HG03064 (cell line): ENCODE measurements around the gene SDHAF3.
A peak's percentile ranks its signal among the peaks of the same experiment; 100 is the strongest.
"Not testable (repeated sequence)": the region's sequence is repeated elsewhere in the genome, so short reads cannot be mapped to it uniquely, and the experiment has no call there.

Source experiments
- ATAC-seq: cut with Tn5 transposase; IDR thresholded peaks from one replicate; pipeline ENCODE4 v1.9.1; 2021; ENCODE audit warnings: low read depth; ENCODE audit not compliant: unreplicated experiment

SDHAF3 gene

DNA sequence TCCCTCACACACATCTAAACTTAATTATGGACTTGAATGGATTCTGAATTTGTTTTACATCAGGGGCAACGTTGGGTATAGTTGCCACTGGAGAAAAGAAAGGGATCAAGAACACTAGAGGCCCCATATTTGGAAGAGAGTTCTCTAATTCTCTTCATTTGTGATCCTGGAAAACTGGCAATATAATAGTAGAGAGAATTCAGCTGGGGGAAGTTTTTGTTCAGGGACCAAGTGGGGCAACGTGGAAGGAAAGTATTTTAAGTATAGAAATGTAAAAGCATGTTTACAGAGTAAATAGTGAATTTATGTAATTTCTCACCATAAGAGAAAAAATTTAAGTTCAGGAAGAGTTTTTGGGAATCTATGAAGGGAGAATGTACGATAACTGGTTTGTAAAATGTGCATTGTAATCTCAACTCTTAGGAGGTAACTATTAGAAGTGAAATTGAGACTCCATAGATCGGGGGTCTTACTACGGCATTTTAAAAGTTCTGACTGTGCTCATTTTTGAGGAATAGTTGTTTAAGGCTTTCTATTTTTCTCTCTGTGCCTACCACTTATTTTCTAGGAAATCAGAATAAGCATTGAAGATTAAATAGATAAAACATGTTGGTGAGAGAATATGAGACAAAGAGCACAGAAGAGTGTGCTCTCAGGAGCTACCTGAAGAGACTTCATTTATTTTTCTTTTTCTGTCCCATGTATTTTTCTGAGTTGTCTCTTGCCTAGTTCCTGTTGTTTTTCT lies 3.4 kb downstream of the SDHAF3 start:
- ATAC-seq: no peak

DNA sequence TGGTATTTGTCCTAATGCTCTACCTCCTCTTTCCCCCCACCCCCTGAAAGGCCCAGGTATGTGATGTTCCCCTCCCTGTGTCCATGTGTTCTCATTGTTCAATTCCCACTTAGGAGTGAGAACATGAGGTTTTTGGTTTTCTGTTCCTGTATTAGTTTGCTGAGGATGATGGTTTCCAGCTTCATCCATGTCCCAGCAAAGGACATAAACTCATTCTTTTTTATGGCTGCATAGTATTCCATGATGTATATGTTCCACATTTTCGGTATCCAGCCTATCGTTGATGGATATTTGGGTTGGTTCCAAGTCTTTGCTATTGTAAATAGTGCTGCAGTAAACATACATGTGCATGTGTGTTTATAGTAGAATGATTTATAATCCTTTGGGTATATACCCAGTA lies 5.6 kb downstream of the SDHAF3 start:
- ATAC-seq: not testable (repeated sequence)

DNA sequence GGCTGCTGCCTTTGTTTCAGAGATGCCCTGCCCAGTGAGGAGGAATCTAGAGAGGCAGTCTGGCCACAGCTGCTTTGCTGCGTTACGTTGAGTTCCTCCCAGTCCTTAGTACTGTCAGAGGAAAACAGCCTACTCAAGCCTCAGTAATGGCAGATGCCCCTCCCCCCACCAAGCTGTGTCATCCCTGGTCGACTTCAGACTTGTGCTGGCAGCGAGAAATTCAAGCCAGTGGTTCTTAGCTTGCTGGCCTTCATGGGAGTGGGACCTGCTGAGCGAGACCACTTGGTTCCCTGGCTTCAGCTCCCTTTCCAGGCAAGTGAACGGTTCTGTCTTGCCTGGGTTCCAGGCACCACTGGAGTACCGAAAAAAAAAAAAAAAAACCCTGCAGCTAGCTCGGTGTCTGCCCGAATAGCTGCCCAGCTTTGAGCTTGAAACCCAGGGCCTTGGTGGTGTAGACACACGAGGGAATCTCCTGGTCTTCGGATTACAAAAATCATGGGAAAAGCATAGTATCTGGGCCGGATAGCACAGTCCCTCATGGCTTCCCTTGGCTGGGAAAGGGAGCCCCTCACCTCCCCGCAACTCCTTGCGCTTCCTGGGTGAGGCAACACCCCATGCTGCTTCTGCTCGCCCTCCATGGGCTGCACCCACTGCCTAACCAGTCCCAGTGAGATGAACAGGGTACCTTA lies 9.1 kb downstream of the SDHAF3 start:
- ATAC-seq: no peak

DNA sequence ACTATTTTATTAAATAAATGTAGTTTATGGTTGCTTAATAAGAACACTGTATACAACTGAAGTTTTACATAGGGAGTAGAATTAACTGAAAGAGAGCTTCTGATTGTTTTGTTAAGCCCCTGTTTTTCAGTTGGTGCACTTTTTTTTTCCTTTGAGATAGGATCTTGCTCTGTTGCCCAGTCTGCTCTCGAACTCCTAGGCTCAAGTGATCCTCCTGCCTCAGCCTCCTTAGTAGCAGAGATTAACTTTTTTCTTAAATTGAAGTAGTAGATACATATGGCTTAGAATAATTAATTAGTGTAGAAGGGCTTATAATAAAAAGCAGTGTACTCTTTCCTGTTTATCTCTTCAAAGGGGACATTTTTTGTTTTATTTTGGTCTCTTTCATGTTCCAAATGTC lies 11.2 kb downstream of the SDHAF3 start:
- no peak for ATAC-seq

DNA sequence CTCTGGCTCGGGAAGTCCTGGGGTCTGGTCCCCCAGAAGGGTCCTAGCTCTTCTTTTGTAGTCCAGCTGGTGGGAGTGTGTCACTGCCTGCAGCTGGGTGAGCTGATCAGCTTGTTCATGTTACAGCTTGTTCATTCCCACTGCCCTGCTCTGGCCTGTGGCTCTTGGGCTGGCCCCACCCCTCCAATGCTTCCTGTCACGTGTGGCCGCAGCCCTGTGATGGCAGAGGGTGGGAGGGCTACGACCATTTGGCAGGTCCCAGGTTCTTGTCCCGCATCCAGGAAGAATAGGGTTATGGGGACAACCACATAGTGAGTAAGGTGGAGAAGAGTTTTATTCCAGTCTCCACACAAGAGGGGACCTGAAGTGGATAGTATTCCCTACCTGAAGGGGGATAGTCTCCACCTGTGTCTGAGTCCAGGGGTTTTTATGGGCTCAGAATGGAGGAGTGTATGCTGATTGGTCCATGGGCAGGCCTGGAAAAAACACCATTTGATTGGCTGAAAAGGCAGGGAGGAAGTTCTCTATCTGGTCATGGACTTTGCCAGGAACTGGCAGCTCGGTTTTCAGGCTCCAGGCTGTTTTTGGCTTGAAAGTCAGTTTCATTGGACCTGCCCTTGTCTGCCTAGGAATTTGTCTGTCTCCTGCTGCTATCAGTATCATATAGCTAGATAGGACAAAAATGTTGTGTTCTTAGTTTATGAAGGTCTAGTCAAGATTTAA lies 13.1 kb downstream of the SDHAF3 start:
- no peak for ATAC-seq

DNA sequence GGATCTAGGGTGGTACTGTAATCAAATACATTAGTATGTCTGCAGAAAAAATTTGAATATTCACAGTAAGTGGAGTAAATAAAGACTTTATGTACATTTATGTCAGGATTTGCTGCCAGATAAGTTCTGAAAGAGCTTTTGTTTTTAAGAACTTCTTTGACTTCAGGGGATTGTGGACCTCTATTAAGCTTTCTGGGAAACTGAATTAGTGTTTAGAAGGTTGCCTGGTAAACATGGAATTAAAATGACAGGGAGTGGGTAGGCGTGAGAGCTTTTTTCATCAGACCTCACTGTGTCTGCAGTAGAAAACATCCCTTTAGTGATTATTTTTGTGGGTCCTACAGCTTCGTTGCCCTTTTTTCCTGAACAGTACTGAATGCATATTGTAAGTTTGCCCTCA lies 15.7 kb downstream of the SDHAF3 start:
- ATAC-seq: no peak

DNA sequence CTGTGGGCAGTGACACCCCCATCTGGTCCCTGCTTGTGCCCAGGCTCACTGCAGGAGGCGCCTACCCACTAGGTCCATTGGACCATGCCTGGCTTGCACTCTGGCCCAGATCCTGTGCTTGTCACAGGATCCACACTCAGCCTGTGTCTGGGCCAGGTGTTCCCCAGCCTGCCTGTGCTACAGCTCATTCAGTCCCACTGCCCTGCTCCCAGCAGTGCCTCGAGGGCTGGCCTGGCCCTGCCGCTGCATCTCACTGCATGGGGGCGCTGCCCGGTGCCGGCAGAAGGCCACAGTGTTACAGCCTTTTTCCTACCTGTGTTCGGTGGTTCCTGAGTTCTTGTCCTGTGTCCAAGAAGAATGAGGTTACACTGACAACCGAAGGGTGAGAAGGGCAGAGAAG lies 21.3 kb downstream of the SDHAF3 start:
- ATAC-seq: no peak

DNA sequence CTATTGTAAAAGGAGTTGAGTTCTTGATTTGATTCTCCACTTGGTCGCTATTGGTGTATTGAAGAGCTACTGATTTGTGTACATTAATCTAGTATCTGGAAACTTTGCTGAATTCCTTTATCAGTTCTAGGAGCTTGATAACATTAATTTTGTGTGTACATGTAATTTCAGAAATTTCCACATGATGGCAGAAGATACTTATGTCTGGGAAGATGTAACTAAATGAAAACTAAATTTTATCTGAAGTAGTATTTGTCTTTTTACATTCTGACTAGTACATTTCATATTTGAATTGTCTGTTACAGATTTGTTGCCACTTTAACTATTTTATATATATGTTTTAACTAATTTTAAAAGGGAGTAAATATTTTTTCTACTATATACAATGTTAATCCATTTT lies 27.6 kb downstream of the SDHAF3 start:
- ATAC-seq: no peak

DNA sequence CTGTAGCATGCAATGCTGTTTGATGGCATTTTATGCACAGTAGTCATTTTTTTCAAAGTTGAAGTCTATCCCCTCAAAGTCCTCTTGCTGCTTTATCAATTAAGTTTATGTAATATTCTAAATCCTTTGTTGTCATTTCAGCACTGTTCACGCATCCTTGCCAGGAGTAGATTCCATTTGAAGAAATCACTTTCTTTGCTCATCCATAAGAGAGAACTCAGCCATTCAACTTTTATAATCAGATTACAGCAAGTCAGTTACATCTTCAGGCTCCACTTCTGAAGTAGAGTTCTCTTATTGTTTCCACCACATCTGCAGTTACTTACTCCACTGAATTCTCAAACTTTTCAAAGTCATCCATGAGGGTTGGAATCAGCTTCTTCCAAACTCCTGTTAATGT lies 32.3 kb downstream of the SDHAF3 start:
- ATAC-seq: no peak

DNA sequence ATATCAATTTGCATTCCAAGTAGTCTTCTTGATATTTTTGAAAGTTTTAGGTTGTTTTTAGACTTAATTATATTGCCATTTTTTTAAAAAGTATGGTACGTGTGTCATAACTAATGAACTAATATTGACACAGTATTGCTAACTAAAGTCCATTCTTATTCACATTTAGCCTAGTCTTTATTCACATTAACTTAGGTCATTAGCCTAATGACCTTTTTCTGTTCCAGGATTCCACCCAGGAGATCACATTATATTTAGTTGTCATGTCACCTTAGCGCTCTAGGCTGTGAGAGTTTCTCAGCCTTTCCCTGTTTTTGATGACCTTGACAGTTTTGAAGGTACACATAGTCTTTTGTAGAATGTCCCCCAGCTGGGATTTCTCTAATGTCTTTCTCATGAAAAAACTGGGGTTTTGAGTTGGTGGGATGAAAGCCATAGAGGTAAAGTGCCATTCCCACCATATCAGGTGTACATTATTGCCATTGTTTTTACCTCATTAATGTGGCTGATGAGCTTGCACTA lies 38.5 kb downstream of the SDHAF3 start:
- ATAC-seq: no peak

DNA sequence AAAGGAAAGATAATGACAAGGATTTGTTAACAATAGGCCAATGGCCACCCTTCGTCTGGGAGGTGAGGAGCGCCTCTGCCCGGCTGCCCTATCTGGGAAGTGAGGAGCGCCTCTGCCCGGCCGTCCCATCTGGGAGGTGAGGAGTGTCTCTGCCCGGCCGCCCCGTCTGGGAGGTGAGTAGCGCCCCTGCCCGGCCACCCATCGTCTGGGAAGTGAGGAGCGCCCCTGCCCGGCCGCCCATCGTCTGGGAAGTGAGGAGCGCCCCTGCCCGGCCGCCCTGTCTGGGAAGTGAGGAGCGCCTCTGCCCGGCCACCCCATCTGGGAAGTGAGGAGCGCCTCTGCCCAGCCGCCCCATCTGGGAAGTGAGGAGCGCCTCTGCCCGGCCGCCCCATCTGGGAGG lies 42.5 kb downstream of the SDHAF3 start:
- ATAC-seq: not testable (repeated sequence)

DNA sequence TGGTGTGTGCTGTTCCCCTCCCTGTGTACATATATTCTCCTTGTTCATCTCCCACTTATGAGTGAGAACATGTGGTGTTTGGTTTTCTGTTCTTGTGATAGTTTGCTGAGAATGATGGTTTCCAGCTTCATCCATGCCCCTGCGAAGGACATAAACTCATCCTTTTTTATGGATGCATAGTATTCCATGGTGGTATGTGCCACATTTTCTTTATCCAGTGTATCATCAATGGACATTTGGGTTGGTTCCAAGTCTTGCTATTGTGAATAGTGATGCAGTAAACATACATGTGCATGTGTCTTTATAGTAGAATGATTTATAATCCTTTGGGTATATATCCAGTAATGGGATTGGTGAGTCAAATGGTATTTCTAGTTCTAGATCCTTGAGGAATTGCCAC lies 44.1 kb downstream of the SDHAF3 start:
- not testable (repeated sequence) for ATAC-seq

DNA sequence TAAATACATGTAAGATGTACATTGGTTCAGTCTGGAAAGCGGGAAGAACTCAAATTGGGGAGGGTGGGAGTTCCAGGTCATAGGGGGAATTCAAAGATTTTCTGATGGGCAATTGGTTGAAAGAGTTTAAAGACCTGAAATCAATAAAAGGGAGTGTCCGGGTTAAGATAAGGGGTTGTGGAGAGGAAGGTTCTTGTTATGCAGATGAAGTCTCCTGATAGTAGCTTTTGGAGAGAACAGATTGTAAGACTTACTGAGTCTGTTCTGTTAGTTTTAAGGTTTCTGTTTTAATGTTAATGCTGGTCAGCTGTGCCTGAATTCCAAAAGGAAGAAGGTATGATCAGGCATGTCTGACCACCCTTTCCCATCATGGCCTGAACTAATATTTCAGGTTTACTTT lies 48.8 kb downstream of the SDHAF3 start:
- ATAC-seq: no peak

DNA sequence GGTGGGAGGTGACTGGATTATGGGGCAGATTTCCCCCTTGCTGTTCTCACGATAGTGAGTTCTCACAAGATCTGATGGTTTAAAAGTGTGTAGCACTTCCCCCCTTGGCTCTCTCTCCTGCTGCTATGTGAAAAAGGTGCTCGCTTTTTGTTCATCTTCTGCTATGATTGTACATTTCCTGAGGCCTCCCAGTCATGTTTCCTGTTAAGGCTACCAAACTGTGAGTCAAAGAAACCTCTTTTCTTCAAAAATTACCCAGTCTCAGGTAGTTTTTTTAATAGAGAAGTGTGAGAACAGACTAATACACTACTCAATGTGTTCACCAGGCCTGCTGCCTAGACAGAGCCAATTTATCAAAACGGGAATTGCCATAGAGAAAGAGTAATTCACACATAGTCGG lies 49.7 kb downstream of the SDHAF3 start:
- ATAC-seq: no peak

DNA sequence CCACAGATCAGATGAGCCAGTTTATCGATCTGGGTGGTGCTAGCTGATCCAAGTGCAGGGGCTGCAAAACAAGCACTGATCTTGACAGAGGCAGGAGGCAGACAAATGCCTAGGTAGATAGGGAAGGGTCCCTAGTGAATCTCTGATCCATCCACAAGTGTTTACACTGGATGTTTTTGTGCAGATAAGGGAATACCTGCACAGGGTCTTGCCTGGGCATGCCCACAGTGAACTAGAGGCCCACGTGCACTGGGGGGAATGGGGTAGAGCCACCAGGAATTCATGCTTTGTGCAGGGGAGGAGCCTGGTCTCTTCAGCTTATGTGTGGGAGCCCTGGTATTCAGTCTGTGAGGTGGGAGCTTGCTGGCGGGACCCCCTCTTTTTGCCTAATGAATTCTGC lies 50.3 kb downstream of the SDHAF3 start:
- ATAC-seq: no peak

DNA sequence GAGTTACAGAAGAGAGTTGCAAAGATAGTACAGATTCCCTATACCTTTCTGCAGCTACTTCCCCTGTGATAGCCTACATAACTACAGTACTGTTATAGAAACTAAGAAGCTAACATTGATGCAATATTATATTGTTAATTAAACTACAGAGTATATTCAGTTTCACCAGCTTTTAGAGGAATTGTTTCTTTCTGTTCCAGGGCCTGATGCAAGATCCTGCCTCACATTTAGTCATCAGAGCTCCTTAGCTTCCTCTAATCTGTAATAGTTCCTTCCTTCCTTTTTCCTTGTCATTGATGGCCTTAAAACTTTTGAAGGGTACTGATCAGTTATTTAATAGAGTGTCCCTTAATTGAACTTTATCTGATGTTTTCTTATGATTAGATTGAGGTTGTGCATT lies 56.8 kb downstream of the SDHAF3 start:
- ATAC-seq: no peak

DNA sequence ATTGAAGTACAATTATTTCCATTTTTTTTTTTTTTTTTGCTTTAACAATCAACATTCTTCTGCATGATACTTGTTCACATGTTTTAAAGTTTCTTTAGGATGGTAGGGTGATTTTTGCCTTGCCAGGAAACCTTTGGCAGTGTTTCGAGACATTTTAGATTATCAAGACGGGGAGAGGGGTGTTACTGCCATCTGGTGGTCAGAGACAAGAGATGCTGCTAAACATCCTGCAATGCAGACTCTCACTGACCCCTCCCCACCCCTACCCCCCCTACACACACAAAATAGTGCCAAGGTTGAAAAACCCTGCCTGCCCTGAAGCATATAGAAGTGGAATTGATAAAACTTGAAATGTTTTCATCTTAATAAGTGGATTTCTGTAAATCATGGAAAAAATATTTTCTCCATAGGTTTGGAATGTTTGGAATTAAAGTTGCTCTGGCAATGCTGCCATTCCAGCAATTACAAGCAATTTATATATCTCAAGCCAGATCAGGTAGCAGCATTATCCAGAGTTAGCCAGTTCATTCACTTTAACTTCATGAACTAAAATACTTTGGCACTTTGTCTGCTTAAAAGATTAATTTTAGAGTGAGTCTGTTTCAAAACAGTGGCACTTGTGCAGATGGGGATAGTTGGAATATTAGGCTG lies 62.1 kb downstream of the SDHAF3 start:
- peak; percentile 65 for ATAC-seq

DNA sequence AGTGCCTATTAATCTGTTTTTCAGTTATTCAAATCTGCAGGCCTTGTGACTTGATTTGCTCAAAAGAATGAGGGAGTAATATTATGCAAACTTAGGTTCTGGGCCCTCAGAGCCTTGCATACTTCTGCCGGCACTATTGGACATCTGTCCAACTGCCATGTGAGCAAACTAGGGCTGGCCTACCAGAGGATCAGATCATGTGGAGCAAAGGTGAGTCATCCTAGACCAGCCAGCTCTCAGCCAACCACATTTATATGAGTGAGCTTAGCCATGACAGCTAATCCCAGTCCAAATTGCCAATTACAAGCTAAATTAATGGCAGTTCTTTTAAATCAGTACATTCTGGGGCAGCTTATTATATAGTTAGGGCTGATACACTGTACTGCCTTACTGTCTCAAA lies 69.6 kb downstream of the SDHAF3 start:
- no peak for ATAC-seq

DNA sequence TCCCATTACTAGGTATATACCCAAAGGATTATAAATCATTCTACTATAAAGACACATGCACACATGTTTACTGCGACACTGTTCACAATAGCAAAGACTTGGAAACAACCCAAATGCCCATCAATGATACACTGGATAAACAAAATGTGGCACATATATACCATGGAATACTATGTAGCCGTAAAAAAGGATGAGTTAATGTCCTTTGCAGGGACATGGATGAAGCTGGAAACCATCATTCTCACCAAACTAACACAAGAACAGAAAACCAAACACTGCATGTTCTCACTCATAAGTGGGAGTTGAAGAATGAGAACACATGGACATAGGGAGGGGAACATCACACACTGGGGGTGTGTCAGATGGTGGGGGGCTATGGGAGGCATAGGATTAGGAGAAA lies 78.7 kb downstream of the SDHAF3 start:
- not testable (repeated sequence) for ATAC-seq

DNA sequence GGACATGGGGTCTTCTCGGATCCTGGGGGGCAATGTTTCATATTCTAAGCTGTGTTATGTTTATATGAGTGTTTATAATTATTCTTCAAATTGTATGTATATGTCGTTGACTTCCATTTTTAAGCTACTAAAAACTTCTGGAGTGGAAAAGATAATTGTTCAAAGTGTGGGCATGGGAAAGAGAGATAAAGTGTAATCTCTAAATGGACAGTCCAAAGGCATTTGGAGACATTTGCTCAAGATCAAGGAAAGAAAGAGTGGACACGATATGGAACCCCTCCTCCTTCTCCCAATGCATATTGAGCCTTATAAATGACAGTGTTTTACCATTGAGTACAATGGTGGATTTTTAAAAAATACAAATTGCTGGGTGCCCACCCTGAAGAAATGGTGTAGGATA lies 81.1 kb downstream of the SDHAF3 start:
- no peak for ATAC-seq

DNA sequence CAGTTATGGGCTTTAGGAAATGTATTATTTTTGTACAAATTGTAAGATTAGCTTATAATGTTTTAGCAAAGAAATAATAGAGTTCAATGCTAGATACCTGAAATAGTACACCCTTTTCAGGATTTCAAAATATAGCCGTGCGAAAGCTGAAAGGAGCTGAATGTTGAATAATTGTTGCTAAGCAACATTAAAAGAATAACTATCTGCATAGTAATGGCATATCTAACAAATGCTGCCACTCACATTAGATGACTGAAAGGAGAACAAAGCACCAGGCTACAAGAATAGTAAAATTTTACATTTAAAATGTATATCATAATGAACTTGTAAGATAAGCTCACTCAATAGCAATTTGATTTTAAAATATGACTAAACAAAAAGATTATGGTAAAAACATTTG lies 82.5 kb downstream of the SDHAF3 start:
- no peak for ATAC-seq
